PFSK-1 (cell line): ENCODE data around the gene CDC42.

Experiments
- POLR2AphosphoS5 ChIP-seq: IDR thresholded peaks from 2 replicates; pipeline ENCODE4 v1.6.1; 2012; ENCODE audit warnings: low read depth, mild to moderate bottlenecking, control low read depth, low read length, moderate library complexity
- REST ChIP-seq, 2 experiments: IDR thresholded peaks; 2 replicates each; pipeline versions ENCODE4 v1.6.1 to v1.8.0; 2011 to 2012; ENCODE audit warnings: low read depth in 2 of 2, low read length in 2 of 2, control low read depth in 1 of 2, inconsistent platforms in 1 of 2, mild to moderate bottlenecking in 1 of 2, moderate library complexity in 1 of 2; ENCODE audit not compliant: insufficient read depth in 1 of 2
- SIN3A ChIP-seq: IDR thresholded peaks from 2 replicates; pipeline ENCODE4 v1.6.1; 2012; ENCODE audit warnings: mild to moderate bottlenecking, low read length, moderate library complexity, borderline replicate concordance; ENCODE audit not compliant: insufficient read depth

GRCh38 chr1:22039594-22040285, 12.8 kb upstream of the CDC42 start:
- TF ChIP-seq SIN3A: 0 out of 2 replicates have a peak, but pooled peaks have one; percentile 15
- no peak for TF ChIP-seq POLR2AphosphoS5
- no peak for TF ChIP-seq REST (IDR thresholded peaks at IDR 0.05; ENCODE audit: insufficient read depth in 1 of 2, low read depth in 2 of 2, low read length in 2 of 2)
